Loucy (cell line): Measurements from ENCODE around the gene SLCO2B1.

Experiments used
- CTCF ChIP-seq: fragments of 200-600 bp; sonication (generic); conservative IDR thresholded peaks from 2 replicates; pipeline ENCODE4 v1.5.1; 2014; ENCODE audit warnings: mild to moderate bottlenecking, antibody characterized with exemption, low read length
- EZH2phosphoT487 ChIP-seq: fragments of 200-600 bp; IDR thresholded peaks from 2 replicates; pipeline ENCODE4 v1.6.1; 2018; ENCODE audit warnings: antibody characterized with exemption, mild to moderate bottlenecking, moderate library complexity, borderline replicate concordance

GRCh38 chr11:75135651-75136050 lies 15.3 kb upstream of the SLCO2B1 start:
- no peak for TF ChIP-seq CTCF
- no peak for TF ChIP-seq EZH2phosphoT487
